HG02852 (cell line): ENCODE data around the gene MDH2.
"Not testable (repeated sequence)": the region's sequence is repeated elsewhere in the genome, so short reads cannot be mapped to it uniquely, and the experiment has no call there.

ENCODE experiments used
- ATAC-seq: cut with Tn5 transposase; IDR thresholded peaks from one replicate; pipeline ENCODE4 v1.9.1; 2021; ENCODE audit warnings: mild to moderate bottlenecking, moderate library complexity; ENCODE audit not compliant: unreplicated experiment

The MDH2 gene

DNA sequence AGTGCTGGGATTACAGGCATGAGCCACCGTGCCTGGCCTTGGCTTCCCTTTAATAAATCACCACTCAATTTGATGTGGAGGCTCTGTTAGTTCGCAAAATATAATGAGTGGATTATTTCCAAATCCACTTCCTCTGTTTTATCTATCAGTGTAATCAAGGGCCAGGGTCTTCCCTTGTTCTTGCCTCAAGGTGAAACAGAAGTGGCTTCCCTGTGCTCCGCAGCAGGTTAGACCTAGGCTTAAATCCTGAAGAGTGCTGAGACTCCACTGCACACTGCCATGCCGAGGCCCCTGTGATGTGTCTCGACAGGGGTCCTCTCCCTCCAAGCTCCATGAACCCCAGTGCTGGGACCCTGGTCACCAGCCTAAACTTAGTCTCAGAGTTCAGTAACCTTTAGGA is 59.0 kb downstream of the MDH2 start:
- no peak for ATAC-seq

DNA sequence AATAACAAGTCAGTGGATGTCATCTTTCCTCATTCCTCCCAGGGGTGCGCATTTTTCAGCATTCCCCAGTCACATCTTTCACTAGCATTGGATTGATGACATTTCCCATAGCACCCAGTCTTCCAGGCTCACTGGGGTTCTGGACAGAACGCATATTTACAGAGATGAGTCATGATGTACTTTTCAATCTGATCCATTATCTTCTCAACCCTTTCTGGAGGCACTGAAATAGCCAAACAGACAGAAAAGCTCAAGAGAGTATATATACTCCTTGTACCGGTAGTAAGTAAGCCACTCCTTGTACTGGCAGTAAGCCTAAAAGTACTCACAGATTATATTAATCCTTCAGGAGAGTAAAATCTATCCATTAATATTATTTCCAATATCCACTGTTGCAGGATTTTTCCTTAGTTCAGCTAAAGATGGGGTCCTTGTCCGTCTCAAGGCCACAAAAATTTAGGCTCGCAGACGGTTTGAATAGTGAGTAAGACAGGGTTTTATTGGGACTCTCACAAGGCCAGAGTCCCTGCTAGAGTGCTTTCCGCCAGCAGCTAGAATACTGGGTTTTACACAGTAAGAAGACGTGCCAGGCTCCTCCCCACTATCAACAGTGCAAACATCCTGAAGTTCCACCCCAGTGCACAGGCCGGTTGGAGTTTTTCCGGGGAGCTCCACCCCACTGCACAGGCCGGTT is 60.8 kb downstream of the MDH2 start:
- no peak for ATAC-seq

DNA sequence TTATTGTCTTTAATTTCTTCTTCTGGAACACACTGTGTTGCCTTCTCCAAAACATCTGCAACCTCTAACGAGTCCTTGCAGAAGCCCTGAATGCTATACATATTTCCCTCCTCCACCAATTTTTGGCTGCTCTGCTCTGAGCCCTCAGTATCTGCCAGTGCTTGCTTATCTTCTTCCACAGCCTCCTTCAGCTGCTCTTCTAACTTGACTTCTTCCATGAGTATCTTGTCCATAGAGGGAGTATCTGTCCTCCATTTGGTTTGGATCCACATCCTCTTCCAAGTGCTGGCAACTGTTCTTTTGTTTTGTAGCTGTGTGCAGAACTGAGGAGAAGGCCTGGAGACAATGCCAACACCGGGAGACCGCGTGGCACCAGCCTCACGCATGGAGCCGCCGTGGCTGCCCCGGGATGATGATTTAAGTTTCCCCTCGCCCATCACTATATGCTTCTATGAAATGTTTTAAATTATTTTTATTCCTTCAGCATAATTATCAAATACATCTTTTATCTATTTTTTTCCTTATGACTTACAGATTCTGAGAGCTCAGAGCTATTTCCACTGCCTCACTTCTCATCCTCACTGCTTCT is 65.2 kb downstream of the MDH2 start:
- ATAC-seq = not testable (repeated sequence)

DNA sequence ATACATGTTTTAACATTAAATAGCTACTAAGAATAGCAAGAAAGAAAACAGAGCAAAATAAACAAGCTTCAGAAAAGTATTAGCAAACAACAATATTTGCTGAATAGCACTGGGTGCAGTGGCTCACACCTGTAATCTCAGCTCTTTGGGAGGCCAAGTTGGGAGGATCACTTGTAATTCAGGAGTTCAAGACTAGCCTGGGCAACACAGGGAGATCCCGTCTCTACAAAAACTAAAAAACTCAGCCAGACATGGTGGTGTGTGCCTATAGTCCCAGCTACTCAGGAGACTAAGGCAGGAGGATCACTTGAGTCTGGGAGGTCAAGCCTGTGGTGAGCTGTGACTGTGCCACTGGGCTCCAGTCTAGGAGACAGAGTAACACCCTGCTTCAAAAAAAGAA is 66.8 kb downstream of the MDH2 start:
- not testable (repeated sequence) for ATAC-seq
